Measurements from ENCODE around the gene CINP. TPM values are rescaled to one million over a fixed set of nuclear protein-coding genes. Genes with fewer than 3 reads are reported as not detected.
"Not testable (repeated sequence)": the region's sequence is repeated elsewhere in the genome, so short reads cannot be mapped to it uniquely, and the experiment has no call there.

Gene CINP
- total RNA-seq, 3 donors from 2014 or later: 57.7 to 63.9 (median 58.4) TPM

- ATAC-seq: no peak
- Mint-ChIP-seq H3K9me3 (no peaks in the 10 kb centered on the region), H3K4me3 (no peak overlapping the region), H3K36me3 (ENCODE audit: insufficient read depth) (peaks cover 18% of the 10 kb centered on the region), H3K4me1 (ENCODE audit: low read depth) (peaks cover 17% of the 10 kb centered on the region), H3K27me3 (ENCODE audit: low read depth) (no peaks in the 10 kb centered on the region)
- no peak for DNase-seq
Measured at GRCh38 chr14:102373110-102373509, 10.4 kb upstream of the CINP start.

GRCh38 chr14:102371361-102371760 lies 8.7 kb upstream of the CINP start:
- H3K9me3 Mint-ChIP-seq: no peaks in the 10 kb centered on the region
- H3K4me1 Mint-ChIP-seq (ENCODE audit: low read depth): peaks cover 29% of the 10 kb centered on the region
- H3K36me3 Mint-ChIP-seq (ENCODE audit: insufficient read depth): peaks cover 5% of the 10 kb centered on the region
- ATAC-seq (no peak), DNase-seq (no peak)
- H3K27me3 Mint-ChIP-seq (ENCODE audit: low read depth): no peaks in the 10 kb centered on the region
- no peak overlapping the region for H3K4me3 Mint-ChIP-seq

GRCh38 chr14:102370305-102370809 lies 7.7 kb upstream of the CINP start:
- ATAC-seq (no peak), DNase-seq (no peak)
- Mint-ChIP-seq H3K9me3 (no peaks in the 10 kb centered on the region), H3K27me3 (ENCODE audit: low read depth) (no peaks in the 10 kb centered on the region), H3K36me3 (ENCODE audit: insufficient read depth) (peaks cover 2% of the 10 kb centered on the region), H3K4me3 (no peak overlapping the region), H3K4me1 (ENCODE audit: low read depth) (peaks cover 28% of the 10 kb centered on the region)

GRCh38 chr14:102363182-102363943 lies 673 bp upstream of the CINP start:
- Mint-ChIP-seq H3K36me3 (ENCODE audit: insufficient read depth) (peaks cover 2% of the 10 kb centered on the region), H3K4me1 (ENCODE audit: low read depth) (peaks cover 36% of the 10 kb centered on the region), H3K4me3 (no peak overlapping the region), H3K27me3 (ENCODE audit: low read depth) (no peaks in the 10 kb centered on the region), H3K9me3 (no peaks in the 10 kb centered on the region)
- ATAC-seq (peak; percentile 5 to 7), DNase-seq (peak; percentile 18)

- Mint-ChIP-seq H3K9me3 (no peaks in the 10 kb centered on the region), H3K4me1 (ENCODE audit: low read depth) (peaks cover 27% of the 10 kb centered on the region), H3K4me3 (peak overlapping the region; percentile 95), H3K36me3 (ENCODE audit: insufficient read depth) (peaks cover 10% of the 10 kb centered on the region), H3K27me3 (ENCODE audit: low read depth) (no peaks in the 10 kb centered on the region)
- ATAC-seq (peak; percentile 85 to 86), DNase-seq (peak; percentile 28)
Measured at GRCh38 chr14:102362084-102362483, 606 bp downstream of the CINP start.

GRCh38 chr14:102360388-102360787 lies 2.3 kb downstream of the CINP start:
- Mint-ChIP-seq H3K27me3 (ENCODE audit: low read depth) (no peaks in the 10 kb centered on the region), H3K9me3 (no peaks in the 10 kb centered on the region), H3K4me3 (no peak overlapping the region), H3K36me3 (ENCODE audit: insufficient read depth) (peaks cover 17% of the 10 kb centered on the region), H3K4me1 (ENCODE audit: low read depth) (peaks cover 25% of the 10 kb centered on the region)
- DNase-seq: no peak
- no peak for ATAC-seq

- H3K36me3 Mint-ChIP-seq (ENCODE audit: insufficient read depth): peaks cover 21% of the 10 kb centered on the region
- H3K27me3 Mint-ChIP-seq (ENCODE audit: low read depth): no peaks in the 10 kb centered on the region
- peaks cover 25% of the 10 kb centered on the region for H3K4me1 Mint-ChIP-seq (ENCODE audit: low read depth)
- H3K4me3 Mint-ChIP-seq: no peak overlapping the region
- ATAC-seq (no peak), DNase-seq (no peak)
- H3K9me3 Mint-ChIP-seq: no peaks in the 10 kb centered on the region
Measured at GRCh38 chr14:102359341-102359740, 3.3 kb downstream of the CINP start.

- no peak overlapping the region for H3K4me3 Mint-ChIP-seq
Measured at GRCh38 chr14:102356280-102356679, 6.4 kb downstream of the CINP start.

GRCh38 chr14:102353126-102353619 lies 9.5 kb downstream of the CINP start:
- Mint-ChIP-seq H3K4me3 (no peak overlapping the region), H3K9me3 (no peaks in the 10 kb centered on the region), H3K27me3 (ENCODE audit: low read depth) (no peaks in the 10 kb centered on the region), H3K4me1 (ENCODE audit: low read depth) (peaks cover 2% of the 10 kb centered on the region), H3K36me3 (ENCODE audit: insufficient read depth) (peaks cover 45% of the 10 kb centered on the region)
- no peak for ATAC-seq
- DNase-seq: no peak

More at GRCh38 chr14:102356280-102356679, 6.4 kb downstream of the CINP start:
- H3K9me3 Mint-ChIP-seq: no peaks in the 10 kb centered on the region
- peaks cover 32% of the 10 kb centered on the region for H3K36me3 Mint-ChIP-seq (ENCODE audit: insufficient read depth)
- H3K4me1 Mint-ChIP-seq (ENCODE audit: low read depth): peaks cover 14% of the 10 kb centered on the region
- DNase-seq (no peak), ATAC-seq (no peak)
- no peaks in the 10 kb centered on the region for H3K27me3 Mint-ChIP-seq (ENCODE audit: low read depth)

GRCh38 chr14:102352213-102352612 lies 10.5 kb downstream of the CINP start:
- Mint-ChIP-seq H3K4me1 (ENCODE audit: low read depth) (peaks cover 2% of the 10 kb centered on the region), H3K27me3 (ENCODE audit: low read depth) (no peaks in the 10 kb centered on the region), H3K9me3 (no peaks in the 10 kb centered on the region), H3K36me3 (ENCODE audit: insufficient read depth) (peaks cover 40% of the 10 kb centered on the region), H3K4me3 (no peak overlapping the region)
- DNase-seq: no peak
- ATAC-seq: no peak

GRCh38 chr14:102351593-102351992 lies 11.1 kb downstream of the CINP start:
- not testable (repeated sequence) for H3K4me3 Mint-ChIP-seq; ATAC-seq; H3K4me1 Mint-ChIP-seq (ENCODE audit: low read depth); H3K9me3 Mint-ChIP-seq; H3K27me3 Mint-ChIP-seq (ENCODE audit: low read depth); DNase-seq
- H3K36me3 Mint-ChIP-seq (ENCODE audit: insufficient read depth): peaks cover 37% of the 10 kb centered on the region

GRCh38 chr14:102351023-102351422 lies 11.7 kb downstream of the CINP start:
- ATAC-seq (no peak), DNase-seq (no peak)
- H3K36me3 Mint-ChIP-seq (ENCODE audit: insufficient read depth): peaks cover 36% of the 10 kb centered on the region
- H3K4me3 Mint-ChIP-seq: no peak overlapping the region
- H3K27me3 Mint-ChIP-seq (ENCODE audit: low read depth): no peaks in the 10 kb centered on the region
- H3K9me3 Mint-ChIP-seq: no peaks in the 10 kb centered on the region
- H3K4me1 Mint-ChIP-seq (ENCODE audit: low read depth): no peaks in the 10 kb centered on the region

GRCh38 chr14:102348376-102348775 lies 14.3 kb downstream of the CINP start:
- Mint-ChIP-seq H3K36me3 (ENCODE audit: insufficient read depth) (peaks cover 33% of the 10 kb centered on the region), H3K4me1 (ENCODE audit: low read depth) (no peaks in the 10 kb centered on the region), H3K4me3 (no peak overlapping the region), H3K27me3 (ENCODE audit: low read depth) (no peaks in the 10 kb centered on the region), H3K9me3 (no peaks in the 10 kb centered on the region)
- DNase-seq (no peak), ATAC-seq (no peak)

GRCh38 chr14:102346645-102347044 lies 16.0 kb downstream of the CINP start:
- Mint-ChIP-seq H3K36me3 (ENCODE audit: insufficient read depth) (peaks cover 30% of the 10 kb centered on the region), H3K9me3 (no peaks in the 10 kb centered on the region), H3K4me1 (ENCODE audit: low read depth) (no peaks in the 10 kb centered on the region), H3K4me3 (no peak overlapping the region), H3K27me3 (ENCODE audit: low read depth) (no peaks in the 10 kb centered on the region)
- no peak for ATAC-seq
- DNase-seq: no peak

- no peaks in the 10 kb centered on the region for H3K27me3 Mint-ChIP-seq (ENCODE audit: low read depth)
- no peaks in the 10 kb centered on the region for H3K9me3 Mint-ChIP-seq
- no peak for ATAC-seq
- peaks cover 27% of the 10 kb centered on the region for H3K36me3 Mint-ChIP-seq (ENCODE audit: insufficient read depth)
- H3K4me1 Mint-ChIP-seq (ENCODE audit: low read depth): no peaks in the 10 kb centered on the region
- no peak for DNase-seq
- no peak overlapping the region for H3K4me3 Mint-ChIP-seq
Measured at GRCh38 chr14:102345232-102345631, 17.5 kb downstream of the CINP start.
